Liver (tissue), 9 donors: ENCODE results near the gene MAPK4. TPM values are rescaled to one million over a fixed set of nuclear protein-coding genes. Genes with fewer than 3 reads are reported as not detected.

Source experiments
- DNase-seq: peaks from one replicate; pipeline ENCODE4 v3.0.0-alpha.2; 2017; ENCODE audit warnings: low spot score
- H3K27ac ChIP-seq, 2 donors: one replicate each; pipeline ENCODE4 v1.7.0; 2013; ENCODE audit warnings: inconsistent platforms in 2 of 2, low read length in 2 of 2, control low read depth in 1 of 2, low read depth in 1 of 2, mild to moderate bottlenecking in 1 of 2
- H3K27me3 ChIP-seq, 4 donors: one replicate each; pipeline versions ENCODE4 v1.6.1 to v1.7.0; 2013; ENCODE audit warnings: low read length in 3 of 4, inconsistent platforms in 1 of 4, mild to moderate bottlenecking in 1 of 4, moderate library complexity in 1 of 4; ENCODE audit not compliant: control insufficient read depth in 4 of 4, insufficient read depth in 4 of 4
- H3K36me3 ChIP-seq, 4 donors: one replicate each; pipeline versions ENCODE4 v1.6.1 to v1.7.0; 2013; ENCODE audit warnings: low read length in 3 of 4, mild to moderate bottlenecking in 3 of 4, low read depth in 1 of 4, moderate library complexity in 1 of 4; ENCODE audit not compliant: control insufficient read depth in 4 of 4, insufficient read depth in 3 of 4
- H3K4me1 ChIP-seq, 4 donors: one replicate each; pipeline versions ENCODE4 v1.6.1 to v1.7.0; 2013; ENCODE audit warnings: low read length in 3 of 4, mild to moderate bottlenecking in 3 of 4, moderate library complexity in 1 of 4; ENCODE audit not compliant: control insufficient read depth in 4 of 4, insufficient read depth in 4 of 4
- H3K4me3 ChIP-seq, 3 donors: one replicate each; pipeline versions ENCODE4 v1.6.1 to v1.7.0; 2013; ENCODE audit warnings: low read length in 3 of 3, control low read depth in 1 of 3, low read depth in 1 of 3, mild to moderate bottlenecking in 1 of 3
- H3K9ac ChIP-seq, 2 donors: one replicate each; pipeline ENCODE4 v1.7.0; 2013; ENCODE audit warnings: low read length in 2 of 2, mild to moderate bottlenecking in 2 of 2, moderate library complexity in 2 of 2, control low read depth in 1 of 2, low read depth in 1 of 2
- H3K9me3 ChIP-seq, 4 donors: one replicate each; pipeline versions ENCODE4 v1.6.1 to v1.7.0; 2013; ENCODE audit warnings: low read length in 3 of 4; ENCODE audit not compliant: control insufficient read depth in 4 of 4
- ATF3 ChIP-seq: IDR thresholded peaks from 2 replicates; pipeline ENCODE4 v1.6.1; 2016; ENCODE audit warnings: antibody characterized with exemption
- EGR1 ChIP-seq, 2 donors: IDR thresholded peaks; 2 replicates each; pipeline ENCODE4 v1.6.1; 2016 to 2018; ENCODE audit warnings: antibody characterized with exemption in 2 of 2, low read depth in 2 of 2
- FOXA1 ChIP-seq: IDR thresholded peaks from 2 replicates; pipeline ENCODE4 v1.6.1; 2016; ENCODE audit warnings: antibody characterized with exemption
- GABPA ChIP-seq, 2 donors: IDR thresholded peaks in 1 of 2; conservative IDR thresholded peaks in 1 of 2; 2 replicates each; pipeline ENCODE4 v1.6.1; 2016; ENCODE audit warnings: antibody characterized with exemption in 2 of 2, mild to moderate bottlenecking in 1 of 2, moderate library complexity in 1 of 2
- HNF4A ChIP-seq, 2 donors: conservative IDR thresholded peaks; 2 replicates each; pipeline ENCODE4 v1.6.1; 2016; ENCODE audit warnings: antibody characterized with exemption in 2 of 2, mild to moderate bottlenecking in 2 of 2
- JUND ChIP-seq, 2 donors: IDR thresholded peaks; 2 replicates each; pipeline ENCODE4 v1.6.1; 2016; ENCODE audit warnings: antibody characterized with exemption in 2 of 2
- NR2F2 ChIP-seq: IDR thresholded peaks from 2 replicates; pipeline ENCODE4 v1.6.1; 2016; ENCODE audit warnings: antibody characterized with exemption
- RXRA ChIP-seq, 2 donors: IDR thresholded peaks; 2 replicates each; pipeline ENCODE4 v1.6.1; 2017 to 2018; ENCODE audit warnings: antibody characterized with exemption in 2 of 2, mild to moderate bottlenecking in 1 of 2
- SP1 ChIP-seq: IDR thresholded peaks from 2 replicates; pipeline ENCODE4 v1.6.1; 2018; ENCODE audit warnings: antibody characterized with exemption, mild to moderate bottlenecking
- TAF1 ChIP-seq: conservative IDR thresholded peaks from 2 replicates; pipeline ENCODE4 v1.6.1; 2016; ENCODE audit warnings: antibody characterized with exemption, mild to moderate bottlenecking
- YY1 ChIP-seq: IDR thresholded peaks from 2 replicates; pipeline ENCODE4 v1.6.1; 2016; ENCODE audit warnings: antibody characterized with exemption, mild to moderate bottlenecking
- WGBS: extraction: QIAGEN DNeasy Blood & Tissue Kit; methylation state at CpG from one replicate; pipeline ENCODE4 v1.1.7; 2013; 5-methylcytosine and 5-hydroxymethylcytosine counted together
- polyA plus RNA-seq, 2 donors: library from polyadenylated mRNA; stranded (reverse) in 1 of 2; unstranded in 1 of 2; fragments of 200-250 nt in 1 of 2; fragments of >200 nt in 1 of 2; fragmentation: Nextera tagmentation in 1 of 2; extraction: Ambion mirVana in 1 of 2; gene quantifications; one replicate each; pipeline versions ENCODE4 v1.2.1 to v1.2.3, GENCODE V29; 2013 to 2015
- total RNA-seq, 2 donors: library from RNA; depleted of rRNA; stranded (reverse); fragments of >200 nt; gene quantifications; one replicate each; pipeline ENCODE4 v1.2.3, GENCODE V29; 2014
- TF ChIP-seq, protein P1 (sequence below): IDR thresholded peaks from 2 replicates; pipeline ENCODE4 v1.6.1; 2016; ENCODE audit warnings: antibody characterized with exemption
- TF ChIP-seq, protein P2 (sequence below): IDR thresholded peaks from 2 replicates; pipeline ENCODE4 v1.6.1; 2016; ENCODE audit warnings: antibody characterized with exemption, mild to moderate bottlenecking
- donor health status: healthy.
- donor health status: healthy.
- donor health status: healthy.
- donor health status: healthy.
- donor health status: healthy.

The MAPK4 gene
- total and polyA plus RNA-seq, 4 donors = under 0.01 to 4.9 (median 1.5) TPM

DNA sequence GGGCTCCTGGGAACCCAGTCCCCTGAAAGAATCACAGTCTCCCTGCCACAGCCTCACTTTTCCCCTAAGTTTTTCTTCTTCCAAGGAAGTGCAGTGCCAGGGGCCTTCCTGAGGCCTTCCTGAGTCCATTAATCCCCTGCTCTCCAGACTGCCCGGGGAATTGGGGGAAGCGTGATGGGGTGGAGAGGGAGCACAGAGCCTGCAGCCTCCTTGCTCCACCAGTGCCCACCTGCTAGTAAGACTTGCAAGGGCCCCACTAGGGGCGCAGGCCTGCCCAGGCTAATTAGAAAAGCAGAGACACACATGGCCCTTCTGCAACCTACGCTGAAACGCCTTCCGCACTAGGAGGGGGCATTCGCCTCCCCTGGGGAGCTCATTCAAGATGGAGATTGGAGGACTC, 149.3 kb downstream of the MAPK4 start:
- DNase-seq = no peak
- WGBS = 86% methylated on average over 7 of the region's 7 CpGs
- Histone ChIP-seq H3K9me3 (no peaks in the 10 kb centered on the region), H3K4me1 (peaks cover 0 to 3% (median 0%) of the 10 kb centered on the region in 4 donors), H3K4me3 (no peak overlapping the region), H3K27ac (no peak overlapping the region), H3K36me3 (no peaks in the 10 kb centered on the region), H3K27me3 (no peaks in the 10 kb centered on the region), H3K9ac (no peak overlapping the region)
- TF ChIP-seq HNF4A (conservative IDR thresholded peaks at IDR 0.05) (no peak), SP1 (no peak), GABPA (IDR thresholded peaks at IDR 0.05 in 1 of 2, conservative IDR thresholded peaks at IDR 0.05 in 1 of 2) (no peak), JUND (IDR thresholded peaks at IDR 0.05) (no peak), NR2F2 (no peak), YY1 (no peak), TAF1 (no peak), RXRA (IDR thresholded peaks at IDR 0.05) (no peak), FOXA1 (no peak), ATF3 (no peak)
- TF ChIP-seq, protein P1, sequence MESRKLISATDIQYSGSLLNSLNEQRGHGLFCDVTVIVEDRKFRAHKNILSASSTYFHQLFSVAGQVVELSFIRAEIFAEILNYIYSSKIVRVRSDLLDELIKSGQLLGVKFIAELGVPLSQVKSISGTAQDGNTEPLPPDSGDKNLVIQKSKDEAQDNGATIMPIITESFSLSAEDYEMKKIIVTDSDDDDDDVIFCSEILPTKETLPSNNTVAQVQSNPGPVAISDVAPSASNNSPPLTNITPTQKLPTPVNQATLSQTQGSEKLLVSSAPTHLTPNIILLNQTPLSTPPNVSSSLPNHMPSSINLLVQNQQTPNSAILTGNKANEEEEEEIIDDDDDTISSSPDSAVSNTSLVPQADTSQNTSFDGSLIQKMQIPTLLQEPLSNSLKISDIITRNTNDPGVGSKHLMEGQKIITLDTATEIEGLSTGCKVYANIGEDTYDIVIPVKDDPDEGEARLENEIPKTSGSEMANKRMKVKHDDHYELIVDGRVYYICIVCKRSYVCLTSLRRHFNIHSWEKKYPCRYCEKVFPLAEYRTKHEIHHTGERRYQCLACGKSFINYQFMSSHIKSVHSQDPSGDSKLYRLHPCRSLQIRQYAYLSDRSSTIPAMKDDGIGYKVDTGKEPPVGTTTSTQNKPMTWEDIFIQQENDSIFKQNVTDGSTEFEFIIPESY = no peak

- TF ChIP-seq NR2F2 = no peak
- Histone ChIP-seq H3K9me3 (no peaks in the 10 kb centered on the region), H3K4me3 (no peak overlapping the region), H3K4me1 (peaks cover 0 to 3% (median 0%) of the 10 kb centered on the region in 4 donors), H3K9ac (no peak overlapping the region), H3K36me3 (no peaks in the 10 kb centered on the region), H3K27ac (no peak overlapping the region), H3K27me3 (no peaks in the 10 kb centered on the region)
- DNase-seq = no peak
- 76% methylated on average over 5 of the region's 5 CpGs for WGBS
These were observed 151.5 kb downstream of the MAPK4 start for GRCh38 chr18:50711386-50711785.

- 94% methylated on average over 7 of the region's 7 CpGs for WGBS
- no peak for TF ChIP-seq SP1
- TF ChIP-seq YY1 = no peak
- no peak for TF ChIP-seq JUND (IDR thresholded peaks at IDR 0.05)
- TF ChIP-seq, protein P2, sequence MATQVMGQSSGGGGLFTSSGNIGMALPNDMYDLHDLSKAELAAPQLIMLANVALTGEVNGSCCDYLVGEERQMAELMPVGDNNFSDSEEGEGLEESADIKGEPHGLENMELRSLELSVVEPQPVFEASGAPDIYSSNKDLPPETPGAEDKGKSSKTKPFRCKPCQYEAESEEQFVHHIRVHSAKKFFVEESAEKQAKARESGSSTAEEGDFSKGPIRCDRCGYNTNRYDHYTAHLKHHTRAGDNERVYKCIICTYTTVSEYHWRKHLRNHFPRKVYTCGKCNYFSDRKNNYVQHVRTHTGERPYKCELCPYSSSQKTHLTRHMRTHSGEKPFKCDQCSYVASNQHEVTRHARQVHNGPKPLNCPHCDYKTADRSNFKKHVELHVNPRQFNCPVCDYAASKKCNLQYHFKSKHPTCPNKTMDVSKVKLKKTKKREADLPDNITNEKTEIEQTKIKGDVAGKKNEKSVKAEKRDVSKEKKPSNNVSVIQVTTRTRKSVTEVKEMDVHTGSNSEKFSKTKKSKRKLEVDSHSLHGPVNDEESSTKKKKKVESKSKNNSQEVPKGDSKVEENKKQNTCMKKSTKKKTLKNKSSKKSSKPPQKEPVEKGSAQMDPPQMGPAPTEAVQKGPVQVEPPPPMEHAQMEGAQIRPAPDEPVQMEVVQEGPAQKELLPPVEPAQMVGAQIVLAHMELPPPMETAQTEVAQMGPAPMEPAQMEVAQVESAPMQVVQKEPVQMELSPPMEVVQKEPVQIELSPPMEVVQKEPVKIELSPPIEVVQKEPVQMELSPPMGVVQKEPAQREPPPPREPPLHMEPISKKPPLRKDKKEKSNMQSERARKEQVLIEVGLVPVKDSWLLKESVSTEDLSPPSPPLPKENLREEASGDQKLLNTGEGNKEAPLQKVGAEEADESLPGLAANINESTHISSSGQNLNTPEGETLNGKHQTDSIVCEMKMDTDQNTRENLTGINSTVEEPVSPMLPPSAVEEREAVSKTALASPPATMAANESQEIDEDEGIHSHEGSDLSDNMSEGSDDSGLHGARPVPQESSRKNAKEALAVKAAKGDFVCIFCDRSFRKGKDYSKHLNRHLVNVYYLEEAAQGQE = no peak
- TF ChIP-seq EGR1 (IDR thresholded peaks at IDR 0.05; ENCODE audit: low read depth in 2 of 2) = no peak
- no peak for TF ChIP-seq NR2F2
- Histone ChIP-seq H3K27ac (no peak overlapping the region), H3K36me3 (peaks cover 0 to 2% (median 0%) of the 10 kb centered on the region in 4 donors), H3K9me3 (no peaks in the 10 kb centered on the region), H3K4me1 (no peaks in the 10 kb centered on the region), H3K27me3 (no peaks in the 10 kb centered on the region), H3K9ac (no peak overlapping the region), H3K4me3 (no peak overlapping the region)
- no peak for DNase-seq
These were observed 156.0 kb downstream of the MAPK4 start for GRCh38 chr18:50715919-50716318.
